RWPE1 (cell line): Measurements from ENCODE around the gene KCNH1.

Source experiments
- CTCF ChIA-PET: fragments of 350-600 bp; sonication (Branson Sonifier 250); formaldehyde crosslinking; extraction: SDS; loops from one replicate; lab custom pipeline; 2021; lab: Yijun Ruan, JAX
- POLR2A ChIA-PET: fragments of 400-600 bp; formaldehyde crosslinking; extraction: SDS; loops from one replicate; lab custom pipeline; 2020; ENCODE audit warnings: antibody characterized with exemption; ENCODE audit not compliant: low non-redundant PET; lab: Yijun Ruan, JAX
- DNase-seq: peaks from one replicate; pipeline ENCODE4 v3.0.0; 2012; ENCODE audit warnings: low spot score
- H3K27ac ChIP-seq: fragments of 450-650 bp; 2 replicates; pipeline ENCODE4 v1.5.1; 2017
- TF ChIP-seq, protein P1 (sequence below): fragments of 450-650 bp; conservative IDR thresholded peaks from 2 replicates; pipeline ENCODE4 v1.5.1; 2017; ENCODE audit warnings: low read depth, mild to moderate bottlenecking

Gene KCNH1

DNA sequence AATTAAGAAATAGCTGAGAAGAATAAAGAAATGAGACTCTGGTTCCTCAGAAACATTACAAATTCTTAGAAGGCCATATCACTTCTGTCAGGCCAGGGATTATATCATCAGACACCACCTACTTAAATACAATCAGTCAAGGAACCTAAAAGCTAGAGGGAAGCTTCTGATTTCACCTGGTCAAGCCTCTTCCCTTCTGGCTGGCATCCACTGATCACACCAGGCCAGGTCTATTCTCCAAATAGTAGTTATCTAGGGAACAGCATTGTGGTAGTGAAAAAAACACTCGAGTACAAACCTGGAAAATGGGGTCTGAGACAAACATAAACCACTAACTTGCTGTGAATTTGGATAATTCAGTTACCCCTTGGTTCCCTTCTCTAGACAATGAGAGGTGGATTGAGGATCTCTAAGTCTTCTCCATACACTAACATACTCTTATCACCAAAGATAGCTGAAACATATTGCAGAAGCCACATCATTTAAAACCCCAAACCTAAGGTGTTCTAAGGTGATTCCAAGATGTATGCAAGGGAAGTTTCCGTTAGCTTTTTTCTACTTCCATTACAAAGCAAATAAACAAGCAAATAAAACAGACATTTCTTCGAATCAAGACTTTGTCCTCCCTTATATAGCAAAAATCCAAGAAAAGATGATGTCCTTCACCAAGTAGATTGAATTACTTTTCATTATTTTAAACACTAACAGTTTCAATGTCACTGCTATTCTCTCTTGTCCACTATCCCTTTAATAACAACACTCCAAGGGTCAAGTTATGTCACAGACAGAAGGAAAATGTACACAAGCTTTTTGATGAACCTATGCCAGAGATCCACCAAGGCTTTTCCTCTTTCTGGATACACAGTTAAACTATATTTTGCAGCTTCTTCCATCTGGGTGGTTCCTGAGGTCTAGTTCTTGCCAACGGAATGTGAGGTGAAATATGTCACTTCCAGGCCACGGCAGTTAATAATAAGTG lies 212.9 kb downstream of the KCNH1 start:
- CTCF ChIA-PET, result interaction anchor here (0.6 to 1.5 kb wide), 3 partner anchors 15 to 514 kb away, joined by 3 to 6 read pairs (median 4); no protein-coding TSS in a partner anchor
- TF ChIP-seq, protein P1, sequence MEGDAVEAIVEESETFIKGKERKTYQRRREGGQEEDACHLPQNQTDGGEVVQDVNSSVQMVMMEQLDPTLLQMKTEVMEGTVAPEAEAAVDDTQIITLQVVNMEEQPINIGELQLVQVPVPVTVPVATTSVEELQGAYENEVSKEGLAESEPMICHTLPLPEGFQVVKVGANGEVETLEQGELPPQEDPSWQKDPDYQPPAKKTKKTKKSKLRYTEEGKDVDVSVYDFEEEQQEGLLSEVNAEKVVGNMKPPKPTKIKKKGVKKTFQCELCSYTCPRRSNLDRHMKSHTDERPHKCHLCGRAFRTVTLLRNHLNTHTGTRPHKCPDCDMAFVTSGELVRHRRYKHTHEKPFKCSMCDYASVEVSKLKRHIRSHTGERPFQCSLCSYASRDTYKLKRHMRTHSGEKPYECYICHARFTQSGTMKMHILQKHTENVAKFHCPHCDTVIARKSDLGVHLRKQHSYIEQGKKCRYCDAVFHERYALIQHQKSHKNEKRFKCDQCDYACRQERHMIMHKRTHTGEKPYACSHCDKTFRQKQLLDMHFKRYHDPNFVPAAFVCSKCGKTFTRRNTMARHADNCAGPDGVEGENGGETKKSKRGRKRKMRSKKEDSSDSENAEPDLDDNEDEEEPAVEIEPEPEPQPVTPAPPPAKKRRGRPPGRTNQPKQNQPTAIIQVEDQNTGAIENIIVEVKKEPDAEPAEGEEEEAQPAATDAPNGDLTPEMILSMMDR, result no peak
- no peak overlapping the region for H3K27ac ChIP-seq
- no peak for DNase-seq
- POLR2A ChIA-PET, result no interaction called here

DNA sequence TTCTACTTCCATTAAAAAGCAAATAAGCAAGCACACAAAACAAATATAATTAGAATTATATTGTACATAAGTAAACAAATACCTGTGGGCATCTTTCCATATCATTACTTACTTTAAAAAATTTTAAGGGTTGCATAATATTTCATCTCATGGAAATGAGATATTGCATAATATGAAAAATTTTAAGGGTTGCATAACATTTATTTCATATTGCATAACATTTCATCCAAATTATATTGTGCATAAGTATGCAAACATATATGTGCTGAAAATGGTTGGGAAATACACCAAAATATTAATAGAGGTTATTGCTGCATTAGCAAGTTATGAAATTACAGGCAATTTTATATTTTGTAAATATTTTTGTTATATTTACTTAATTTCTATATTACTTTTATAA lies 213.7 kb downstream of the KCNH1 start:
- ChIA-PET POLR2A (no interaction called here), CTCF (interaction anchor here (0.6 kb wide), 1 partner anchor 482 kb away, joined by 3 read pairs; no protein-coding TSS in a partner anchor)
- no peak for DNase-seq
- TF ChIP-seq, protein P1, result no peak
- no peak overlapping the region for H3K27ac ChIP-seq

DNA sequence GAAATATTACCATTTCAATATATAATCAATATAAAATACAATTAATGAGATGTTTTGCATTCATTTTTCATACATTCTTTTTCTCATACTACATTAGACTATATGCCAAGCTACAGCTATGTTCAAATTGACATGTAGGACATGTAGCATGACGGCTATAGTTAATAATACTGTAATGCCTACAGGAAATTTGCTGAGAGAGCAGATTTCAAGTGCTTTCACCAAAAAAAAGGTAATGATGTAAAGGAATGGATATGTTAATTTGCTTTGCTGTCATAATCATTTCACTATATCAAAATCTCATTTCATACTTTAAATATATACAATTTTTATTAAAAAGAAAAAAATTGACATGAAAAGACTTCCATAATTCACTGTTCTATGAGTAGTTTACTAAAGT lies 215.1 kb downstream of the KCNH1 start:
- TF ChIP-seq, protein P1, result no peak
- ChIA-PET POLR2A (no interaction called here), CTCF (no interaction called here)
- no peak overlapping the region for H3K27ac ChIP-seq
- DNase-seq, result no peak

DNA sequence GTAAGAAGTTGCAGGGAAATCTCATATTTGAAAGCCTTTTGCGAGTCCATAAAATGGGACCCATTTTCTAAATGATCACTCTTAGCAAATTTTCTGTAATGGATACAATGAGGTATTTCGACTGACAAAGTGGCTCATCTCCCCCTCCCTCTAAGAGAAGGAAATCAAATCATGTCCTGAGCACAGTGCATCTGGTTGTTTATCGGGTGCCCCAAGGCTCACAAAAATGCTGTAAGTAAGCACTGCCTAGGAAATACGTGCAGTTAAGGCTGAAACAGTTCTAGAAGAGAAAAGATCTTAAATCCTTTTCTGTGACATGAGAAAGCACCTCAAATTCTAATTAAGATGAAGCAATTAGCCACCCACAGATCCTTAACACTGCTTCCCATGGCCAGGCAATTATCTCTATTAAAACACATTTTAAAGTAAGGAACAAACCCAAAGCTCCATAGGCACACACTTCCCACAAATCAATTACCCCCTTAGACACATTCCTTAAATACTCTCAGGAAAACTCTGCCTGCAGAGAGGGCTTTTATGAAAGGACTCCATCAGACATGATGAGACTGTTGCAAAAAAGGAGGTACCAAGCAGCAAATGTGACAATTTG lies 216.3 kb downstream of the KCNH1 start:
- TF ChIP-seq, protein P1, result no peak
- no peak overlapping the region for H3K27ac ChIP-seq
- no peak for DNase-seq
- CTCF ChIA-PET, result no interaction called here
- POLR2A ChIA-PET, result no interaction called here

DNA sequence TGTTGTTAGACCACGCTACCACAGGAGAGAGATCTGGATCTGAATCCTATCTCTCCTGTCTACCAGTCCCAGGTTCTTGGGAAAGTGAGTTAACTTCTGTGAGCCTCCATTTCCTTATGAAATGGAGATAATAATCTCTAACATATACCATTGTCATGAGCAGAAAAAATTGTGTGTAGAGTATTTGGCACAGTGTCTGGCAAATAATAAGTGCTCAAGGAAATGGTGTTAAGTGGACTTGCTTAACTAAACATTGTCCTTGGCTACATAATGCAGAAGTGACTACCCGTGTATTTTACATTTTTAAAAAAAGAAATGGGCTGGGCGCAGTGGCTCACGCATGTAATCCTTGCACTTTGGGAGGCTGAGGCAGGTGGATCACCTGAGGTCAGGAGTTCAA lies 217.4 kb downstream of the KCNH1 start:
- no peak overlapping the region for H3K27ac ChIP-seq
- ChIA-PET POLR2A (no interaction called here), CTCF (no interaction called here)
- TF ChIP-seq, protein P1, result no peak
- no peak for DNase-seq

DNA sequence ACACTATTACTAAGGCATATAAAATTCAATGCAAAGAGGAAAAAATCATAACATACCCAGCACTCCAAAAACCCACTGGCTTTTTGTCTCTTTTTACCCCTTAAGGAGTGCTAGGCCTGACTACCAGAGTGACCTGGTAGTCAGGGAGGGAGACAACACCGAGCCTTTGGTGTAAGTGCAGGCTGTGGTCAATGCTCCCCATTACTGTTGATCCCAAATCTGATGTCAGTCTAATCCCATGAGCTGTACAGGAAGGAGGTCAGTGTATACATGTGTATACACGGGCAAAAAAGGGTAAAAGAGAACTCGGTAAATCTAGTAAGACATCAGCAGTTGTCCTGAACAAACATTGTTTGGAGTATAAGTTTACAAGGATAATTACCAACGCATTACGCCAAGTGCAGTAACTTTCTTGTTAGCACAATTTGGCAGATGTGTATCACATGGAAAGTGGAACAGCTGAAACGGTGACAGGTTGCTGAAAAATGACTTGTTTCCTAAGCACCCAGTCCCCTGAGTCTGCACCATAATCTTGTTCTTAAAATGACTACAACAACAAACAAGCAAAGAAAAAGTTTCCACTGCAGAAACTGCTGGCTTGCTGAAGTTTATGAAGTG lies 217.9 kb downstream of the KCNH1 start:
- H3K27ac ChIP-seq, result no peak overlapping the region
- ChIA-PET CTCF (no interaction called here), POLR2A (no interaction called here)
- no peak for DNase-seq
- TF ChIP-seq, protein P1, result no peak
